ENCODE data around the gene LPIN1.

- no peak for TF ChIP-seq CTCF (IDR thresholded peaks at IDR 0.05; ENCODE audit: low read depth, low read length)
- no peak for TF ChIP-seq MAX (IDR thresholded peaks at IDR 0.05; ENCODE audit: low read depth, low read length)
- TF ChIP-seq POLR2A (IDR thresholded peaks at IDR 0.05; ENCODE audit: extremely low read depth, insufficient read length), result no peak
Measured at GRCh38 chr2:11698009-11698922, 48.2 kb upstream of the LPIN1 start.

Data from NB4 (cell line).